DMS53 (cell line): ENCODE data around the gene MFSD6L.

ENCODE experiments used
- DNase-seq: peaks from one replicate; lab custom pipeline; 2025; lab: John Stamatoyannopoulos, UW

MFSD6L gene

DNA sequence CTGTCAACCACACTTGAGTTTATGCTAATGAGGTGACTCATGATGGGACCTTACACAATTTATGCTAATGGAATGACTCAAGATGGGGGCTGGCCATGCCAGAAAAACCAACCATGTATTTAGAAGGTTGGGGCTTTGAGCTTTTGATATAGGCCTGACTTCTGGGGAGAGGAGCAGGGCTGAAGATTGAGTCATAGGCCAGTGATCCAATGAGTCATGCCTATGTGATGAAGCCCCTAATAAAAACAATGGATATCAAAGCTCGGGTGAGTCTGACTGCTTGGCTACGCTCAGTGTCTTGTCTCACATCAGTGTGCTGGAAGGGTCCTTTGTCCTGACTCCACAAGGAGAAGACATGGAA is 7.3 kb downstream of the MFSD6L start:
- peak; percentile 30 for DNase-seq

GRCh38 chr17:8791248-8791909 is 7.8 kb downstream of the MFSD6L start:
- no peak for DNase-seq

DNA sequence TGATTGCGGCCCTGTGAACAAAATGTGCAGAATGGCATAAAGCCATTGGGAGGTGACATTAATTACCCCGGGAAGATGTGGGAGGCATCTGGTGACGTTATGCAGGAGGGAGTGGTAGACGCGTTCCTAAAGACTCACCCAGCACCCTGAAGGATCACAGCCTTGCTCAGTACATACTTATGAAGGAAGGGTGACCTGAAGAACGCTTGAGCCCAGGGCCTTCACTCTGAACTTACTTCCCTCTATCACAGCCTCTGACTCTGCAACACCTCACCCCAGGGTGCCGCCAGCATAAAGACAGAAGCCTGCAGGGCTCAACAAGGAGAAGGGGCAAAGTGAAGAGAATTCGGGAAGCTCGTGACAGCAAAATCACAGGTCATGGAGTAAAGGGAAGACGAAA is 9.4 kb downstream of the MFSD6L start:
- DNase-seq, result no peak

DNA sequence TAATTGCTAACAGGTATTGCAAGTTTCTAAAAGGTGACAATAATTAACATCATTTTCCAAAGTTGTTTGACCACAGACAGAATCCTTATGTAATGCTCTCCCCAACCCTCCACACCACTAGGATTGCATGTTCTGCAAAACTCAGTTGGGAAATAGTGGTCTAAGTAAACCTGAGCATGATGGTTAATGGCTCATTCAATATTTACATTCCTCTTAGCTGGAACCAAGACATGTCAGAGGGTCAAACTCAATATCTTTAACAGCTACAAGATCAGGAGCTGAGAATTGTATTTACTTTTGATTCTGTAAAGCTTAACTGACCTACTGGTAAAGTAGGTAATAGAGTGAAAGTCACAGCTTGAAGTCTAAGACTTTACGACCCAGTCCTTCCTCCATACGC is 10.2 kb downstream of the MFSD6L start:
- DNase-seq, result no peak

GRCh38 chr17:8785547-8786413 is 13.4 kb downstream of the MFSD6L start:
- peak; percentile 79 for DNase-seq

DNA sequence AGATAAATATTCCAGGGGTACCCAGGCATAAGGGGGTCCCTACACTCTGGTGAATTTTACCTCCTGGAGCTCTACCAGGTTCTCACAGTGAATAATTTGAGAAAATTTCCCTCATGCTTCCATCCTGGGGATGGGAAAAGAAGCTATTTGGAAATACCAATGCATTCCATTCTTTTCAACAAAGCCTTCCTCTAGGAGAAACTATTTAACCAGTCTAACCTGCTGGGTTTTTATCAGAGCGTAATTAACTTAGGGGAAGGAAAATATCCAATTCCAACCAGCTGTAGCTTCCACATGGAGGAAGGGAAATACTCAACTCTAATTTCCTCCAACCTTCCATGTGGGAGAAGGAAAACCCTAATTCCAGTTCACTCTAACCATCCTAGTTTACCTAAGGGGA is 17.0 kb downstream of the MFSD6L start:
- DNase-seq, result no peak

DNA sequence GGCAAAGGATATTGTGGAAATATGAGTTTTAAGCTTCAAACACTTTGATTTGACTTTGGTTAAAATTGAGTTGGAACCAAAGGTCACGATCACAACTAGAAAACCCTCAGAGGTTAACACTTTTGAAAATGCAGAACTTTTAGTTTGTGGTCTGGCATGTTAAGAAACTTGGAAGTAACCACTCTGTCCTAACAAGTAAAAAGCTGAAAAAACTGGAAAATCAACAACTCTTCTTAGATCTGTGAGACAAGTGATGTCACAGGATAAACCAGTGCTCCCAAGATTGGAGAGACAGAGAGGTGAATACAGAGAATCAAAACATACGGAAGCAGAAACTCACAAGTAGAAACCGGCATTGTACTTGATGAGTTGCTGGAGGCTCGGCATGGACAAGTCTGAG is 17.4 kb downstream of the MFSD6L start:
- no peak for DNase-seq

- DNase-seq, result no peak
Observed at GRCh38 chr17:8776881-8777280, 22.3 kb downstream of the MFSD6L start.

GRCh38 chr17:8776248-8776647 is 22.9 kb downstream of the MFSD6L start:
- no peak for DNase-seq

- no peak for DNase-seq
Observed at GRCh38 chr17:8766731-8767130, 32.4 kb downstream of the MFSD6L start.

DNA sequence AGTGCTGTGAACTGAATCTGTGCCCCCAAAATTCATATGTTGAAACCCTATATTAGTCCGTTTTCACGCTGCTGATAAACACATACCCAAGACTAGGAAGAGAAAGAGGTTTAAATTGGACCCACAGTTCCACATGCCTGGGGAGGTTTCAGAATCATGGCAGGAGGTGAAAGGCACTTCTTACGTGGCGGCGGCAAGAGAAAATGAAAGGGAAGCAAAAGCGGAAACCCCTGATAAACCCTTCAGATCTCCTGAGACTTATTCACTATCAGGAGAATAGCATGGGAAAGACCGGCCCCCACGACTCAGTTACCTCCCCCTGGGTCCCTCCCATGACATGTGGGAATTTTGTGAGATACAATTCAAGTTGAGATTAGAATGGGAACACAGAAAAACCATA is 37.2 kb downstream of the MFSD6L start:
- no peak for DNase-seq

DNA sequence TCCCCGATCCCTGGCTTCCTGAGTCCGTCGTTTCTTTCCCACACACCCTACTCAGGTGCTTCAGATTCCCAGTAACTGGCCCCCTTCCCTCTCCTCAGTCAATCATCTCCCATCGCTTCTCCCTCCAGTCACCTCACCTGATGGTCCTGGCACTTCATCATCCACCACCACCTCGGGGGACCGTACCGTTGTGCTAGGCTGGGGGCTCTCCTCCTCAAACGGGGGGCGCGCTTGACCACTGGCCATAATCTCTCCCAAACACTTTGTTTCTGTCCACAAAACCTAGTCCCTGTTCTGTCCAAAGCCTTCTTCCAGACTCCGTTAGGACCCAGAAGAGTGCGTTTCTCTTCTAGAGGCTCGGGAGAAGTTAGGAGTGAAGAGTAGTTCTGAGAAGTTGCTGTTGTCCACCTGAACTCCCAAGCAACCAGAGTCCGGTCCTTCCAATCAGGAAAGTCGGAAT is 41.0 kb downstream of the MFSD6L start, which contains the start of gene SPDYE4:
Gene SPDYE4, minus strand, starts transcription at position 410 of the 460 bp plus-strand sequence. Its CDS starts 164 bp downstream, at position 246.
- DNase-seq, result no peak

GRCh38 chr17:8757189-8757588 is 42.0 kb downstream of the MFSD6L start:
- DNase-seq, result no peak

DNA sequence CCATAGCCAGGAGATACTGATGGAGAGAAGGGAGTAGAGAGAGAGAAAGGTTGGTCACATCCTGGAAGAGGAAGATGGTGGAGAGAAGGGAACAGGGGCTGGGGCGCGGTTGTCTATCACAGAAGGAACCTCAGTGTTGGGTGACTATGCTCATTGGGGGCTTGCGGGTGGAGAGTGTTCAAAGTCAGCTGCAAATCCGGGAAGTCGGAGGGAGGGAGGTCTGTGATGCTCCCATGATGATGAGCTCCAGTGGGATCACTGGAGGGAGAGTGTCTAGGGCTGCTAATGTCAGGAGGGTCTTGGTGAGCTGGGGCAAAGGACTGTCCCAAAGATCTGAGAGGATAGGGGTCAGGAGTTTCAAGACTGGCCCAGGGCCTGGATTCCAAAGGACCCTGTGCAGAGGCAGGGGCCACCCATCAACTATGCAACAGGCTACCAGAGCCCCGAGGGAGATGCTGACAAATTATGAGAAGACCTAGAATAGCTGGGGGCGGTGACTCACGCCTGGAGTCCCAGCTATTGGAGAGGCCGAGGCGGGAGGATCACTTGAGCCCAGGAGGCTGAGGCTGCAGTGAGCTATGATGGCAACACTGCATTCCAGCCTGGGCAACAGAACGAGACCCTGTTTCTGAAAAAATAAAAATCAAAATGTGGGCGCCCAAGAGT is 43.4 kb downstream of the MFSD6L start:
- DNase-seq, result no peak

DNA sequence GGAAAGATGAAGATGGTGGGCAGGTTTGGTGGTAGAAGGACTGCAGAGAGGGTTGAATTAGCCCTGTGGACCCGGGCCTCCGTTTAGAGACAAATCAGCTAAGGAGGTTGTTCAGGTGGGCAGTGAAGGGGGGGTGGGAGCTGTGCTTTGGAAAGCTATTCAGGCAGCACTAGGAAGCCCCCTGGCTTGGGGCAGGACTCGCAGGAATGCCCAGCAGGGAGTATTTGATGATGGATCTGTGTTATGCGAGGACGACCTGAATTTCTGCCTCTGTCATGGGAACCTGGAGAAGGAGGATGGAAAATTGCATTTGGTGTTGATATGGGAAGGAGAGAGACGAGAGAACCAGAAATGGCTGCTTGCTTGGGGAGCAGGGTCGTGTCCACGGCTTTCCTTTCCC is 44.3 kb downstream of the MFSD6L start:
- no peak for DNase-seq

GRCh38 chr17:8753976-8754440 is 45.2 kb downstream of the MFSD6L start:
- DNase-seq, result peak; percentile 69

DNA sequence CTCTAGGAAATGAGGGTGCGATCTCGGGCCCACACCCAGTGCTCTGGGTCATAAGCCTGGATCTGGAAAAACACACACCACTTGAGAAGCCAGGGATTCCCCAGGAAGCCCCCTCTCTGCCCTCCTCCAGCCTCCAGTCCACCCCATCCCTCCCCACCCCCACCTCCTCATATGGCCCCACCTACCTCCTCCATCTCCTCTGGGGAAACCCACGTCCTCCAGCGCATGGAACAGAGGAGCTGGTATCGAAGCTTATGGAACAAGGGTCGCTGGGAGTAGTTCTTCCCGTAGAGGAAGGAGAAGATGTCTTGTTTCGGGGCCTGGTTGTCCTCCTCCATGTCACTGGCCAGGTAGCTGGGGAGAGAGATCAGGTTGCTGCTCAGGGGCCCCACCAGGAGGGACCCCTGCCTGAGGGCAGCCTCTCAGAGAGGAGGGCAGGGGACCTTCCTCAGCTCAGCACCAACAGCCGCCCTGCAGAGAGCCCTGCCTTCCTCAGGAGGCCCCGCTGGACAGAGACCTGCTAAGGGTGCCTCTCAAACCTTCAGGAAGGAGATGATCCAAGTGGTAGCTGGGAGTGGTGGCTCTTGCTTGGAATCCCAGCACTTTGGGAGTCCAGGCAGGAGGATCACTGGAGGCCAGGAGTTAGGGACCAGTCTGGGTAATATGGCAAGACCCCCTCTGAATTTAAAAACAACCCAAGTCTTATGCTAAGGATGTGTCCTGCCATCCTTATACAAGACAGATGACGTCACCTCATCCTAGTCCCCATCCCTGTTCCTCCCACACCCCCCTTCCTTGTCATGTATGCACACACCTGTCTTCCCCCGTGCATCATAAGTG is 45.8 kb downstream of the MFSD6L start:
- DNase-seq, result no peak

DNA sequence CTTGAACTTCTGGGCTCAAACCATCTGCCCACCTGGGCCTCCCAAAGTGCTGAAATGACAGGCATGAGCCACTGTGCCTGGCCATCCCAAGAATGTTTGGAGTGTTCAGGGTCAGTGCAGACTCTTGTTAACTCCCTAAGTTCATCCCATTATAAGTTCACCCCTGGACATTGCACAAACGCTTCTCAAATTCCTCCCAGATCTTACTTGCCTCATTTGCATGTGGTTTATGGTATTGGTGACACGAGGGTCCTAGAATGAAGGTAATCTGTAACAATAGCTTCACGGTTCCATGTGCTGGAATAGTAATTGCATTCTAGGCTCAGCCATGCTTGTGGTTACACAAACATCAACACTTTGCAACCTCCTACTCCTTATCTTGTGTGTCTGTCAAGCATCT is 49.5 kb downstream of the MFSD6L start:
- DNase-seq, result no peak

GRCh38 chr17:8747742-8748141 is 51.4 kb downstream of the MFSD6L start:
- no peak for DNase-seq
